ENCODE measurements around the gene SLC6A16.
"Not testable (repeated sequence)": the region's sequence is repeated elsewhere in the genome, so short reads cannot be mapped to it uniquely, and the experiment has no call there.

Gene SLC6A16

GRCh38 chr19:49328741-49329140 lies 3.8 kb upstream of the SLC6A16 start:
- DNase-seq: peak; percentile 3

- peak; percentile 14 for DNase-seq
Measured at GRCh38 chr19:49327878-49328544, 3.0 kb upstream of the SLC6A16 start.

- DNase-seq: no peak
Measured at GRCh38 chr19:49326165-49326704, 1.2 kb upstream of the SLC6A16 start.

GRCh38 chr19:49325756-49326155 lies 765 bp upstream of the SLC6A16 start:
- DNase-seq: not testable (repeated sequence)

GRCh38 chr19:49318296-49318695 lies 6.7 kb downstream of the SLC6A16 start:
- DNase-seq: no peak

GRCh38 chr19:49316284-49316683 lies 8.7 kb downstream of the SLC6A16 start:
- no peak for DNase-seq

- no peak for DNase-seq
Measured at GRCh38 chr19:49315111-49315510, 9.9 kb downstream of the SLC6A16 start.

- DNase-seq: no peak
Measured at GRCh38 chr19:49309087-49309486, 15.9 kb downstream of the SLC6A16 start.

- not testable (repeated sequence) for DNase-seq
Measured at GRCh38 chr19:49306734-49307133, 18.3 kb downstream of the SLC6A16 start.

GRCh38 chr19:49301866-49302252 lies 23.1 kb downstream of the SLC6A16 start:
- no peak for DNase-seq

GRCh38 chr19:49301165-49301865 lies 23.7 kb downstream of the SLC6A16 start:
- peak; percentile 75 for DNase-seq

GRCh38 chr19:49298653-49299052 lies 26.3 kb downstream of the SLC6A16 start:
- DNase-seq: not testable (repeated sequence)

GRCh38 chr19:49297403-49297802 lies 27.6 kb downstream of the SLC6A16 start:
- no peak for DNase-seq

- DNase-seq: no peak
Measured at GRCh38 chr19:49295208-49295880, 29.6 kb downstream of the SLC6A16 start.

GRCh38 chr19:49294401-49294800 lies 30.6 kb downstream of the SLC6A16 start:
- DNase-seq: no peak

GRCh38 chr19:49290517-49290916 lies 34.5 kb downstream of the SLC6A16 start:
- no peak for DNase-seq

GRCh38 chr19:49289286-49289685 lies 35.7 kb downstream of the SLC6A16 start:
- not testable (repeated sequence) for DNase-seq

- not testable (repeated sequence) for DNase-seq
Measured at GRCh38 chr19:49288205-49288604, 36.8 kb downstream of the SLC6A16 start.

- DNase-seq: no peak
Measured at GRCh38 chr19:49287141-49287770, 37.7 kb downstream of the SLC6A16 start.

GRCh38 chr19:49282184-49282583 lies 42.8 kb downstream of the SLC6A16 start:
- DNase-seq: no peak

- DNase-seq: no peak
Measured at GRCh38 chr19:49272204-49272603, 52.8 kb downstream of the SLC6A16 start.

GRCh38 chr19:49271080-49271753 lies 53.8 kb downstream of the SLC6A16 start:
- DNase-seq: no peak

- peak; percentile 58 for DNase-seq
Measured at GRCh38 chr19:49266409-49266808, 58.6 kb downstream of the SLC6A16 start.
